Medulla oblongata (tissue), 1 donor: ENCODE results near the gene GGNBP2.

Experiments used
- DNase-seq: peaks from one replicate; pipeline ENCODE4 v3.0.0-alpha.2; 2015; ENCODE audit errors: extremely low spot score

The GGNBP2 gene

GRCh38 chr17:36553459-36553858 is 8.7 kb downstream of the GGNBP2 start:
- DNase-seq: no peak

GRCh38 chr17:36566081-36566480 is 21.4 kb downstream of the GGNBP2 start:
- DNase-seq: no peak

GRCh38 chr17:36575028-36575427 is 30.3 kb downstream of the GGNBP2 start:
- DNase-seq: no peak

GRCh38 chr17:36576793-36577192 is 32.1 kb downstream of the GGNBP2 start:
- DNase-seq: no peak

GRCh38 chr17:36578671-36579070 is 34.0 kb downstream of the GGNBP2 start:
- DNase-seq: peak; percentile 37

- no peak for DNase-seq
Measured at GRCh38 chr17:36583787-36584186, 39.1 kb downstream of the GGNBP2 start.

- DNase-seq: no peak
Measured at GRCh38 chr17:36586138-36586537, 41.4 kb downstream of the GGNBP2 start.

- DNase-seq: no peak
Measured at GRCh38 chr17:36590082-36590481, 45.4 kb downstream of the GGNBP2 start.

GRCh38 chr17:36591434-36592315 is 47.0 kb downstream of the GGNBP2 start, which contains the start of gene DHRS11:
Gene DHRS11, plus strand, starts transcription at chr17:36591879. Its CDS starts 131 bp downstream, at chr17:36592010.
- DNase-seq: peak; percentile 79

GRCh38 chr17:36592316-36592715 is 47.6 kb downstream of the GGNBP2 start:
- DNase-seq: no peak

- no peak for DNase-seq
Measured at GRCh38 chr17:36592716-36593321, 48.1 kb downstream of the GGNBP2 start.

- no peak for DNase-seq
Measured at GRCh38 chr17:36593656-36594316, 49.1 kb downstream of the GGNBP2 start.

GRCh38 chr17:36594626-36595401 is 50.1 kb downstream of the GGNBP2 start:
- DNase-seq: no peak

GRCh38 chr17:36597226-36597625 is 52.5 kb downstream of the GGNBP2 start:
- DNase-seq: no peak

- DNase-seq: no peak
Measured at GRCh38 chr17:36597866-36598777, 53.4 kb downstream of the GGNBP2 start.

- DNase-seq: no peak
Measured at GRCh38 chr17:36598951-36599401, 54.3 kb downstream of the GGNBP2 start.

- no peak for DNase-seq
Measured at GRCh38 chr17:36599546-36600250, 55.0 kb downstream of the GGNBP2 start.

GRCh38 chr17:36600465-36600864 is 55.7 kb downstream of the GGNBP2 start:
- no peak for DNase-seq

- DNase-seq: peak; percentile 7
Measured at GRCh38 chr17:36600936-36601302, 56.2 kb downstream of the GGNBP2 start.
